CD4-positive, CD25-positive, alpha-beta regulatory T cell (primary cell): ENCODE data around the gene UNC13A. TPM values are rescaled to one million over a fixed set of nuclear protein-coding genes. Genes with fewer than 3 reads are reported as not detected.

Source experiments
- ATAC-seq, 2 donors: fragments of 150-1000 bp; cut with Tn5 transposase; one replicate each; pipeline ENCODE4 v1.10.0; 2021; ENCODE audit warnings: low read depth in 2 of 2, moderate number of reproducible peaks in 2 of 2, moderate library complexity in 1 of 2
- DNase-seq, 3 donors: peaks; one replicate each; pipeline versions ENCODE4 v3.0.0 to v3.0.0-alpha.2; 2012 to 2022; ENCODE audit warnings: mixed read lengths in 1 of 3
- H3K27ac ChIP-seq: one replicate; pipeline ENCODE4 v1.7.0; 2013; ENCODE audit warnings: mild to moderate bottlenecking, low read length; ENCODE audit not compliant: insufficient read depth, poor library complexity, severe bottlenecking
- H3K27me3 ChIP-seq: one replicate; pipeline ENCODE4 v1.7.0; 2013; ENCODE audit warnings: low read length; ENCODE audit not compliant: control insufficient read depth, insufficient read depth
- H3K36me3 ChIP-seq: one replicate; pipeline ENCODE4 v1.7.0; 2013; ENCODE audit warnings: mild to moderate bottlenecking, low read length, moderate library complexity; ENCODE audit not compliant: control insufficient read depth, insufficient read depth
- H3K4me1 ChIP-seq: 2 replicates; pipeline ENCODE4 v1.7.0; 2013; ENCODE audit warnings: mild to moderate bottlenecking, low read length; ENCODE audit not compliant: insufficient read depth, control insufficient read depth, poor library complexity, severe bottlenecking
- H3K4me3 ChIP-seq: one replicate; pipeline ENCODE4 v1.7.0; 2013; ENCODE audit warnings: low read depth, mild to moderate bottlenecking, low read length, moderate library complexity
- H3K9me3 ChIP-seq, 2 experiments: 1 replicate in 1 of 2; 2 replicates in 1 of 2; pipeline ENCODE4 v1.7.0; 2013; ENCODE audit warnings: low read length in 2 of 2, mild to moderate bottlenecking in 1 of 2, moderate library complexity in 1 of 2; ENCODE audit not compliant: control insufficient read depth in 2 of 2
- H3K27ac Mint-ChIP-seq, 3 donors: one replicate each; pipeline ENCODE4 v1.8.0; 2020 to 2022; ENCODE audit warnings: mild to moderate bottlenecking in 3 of 3, mixed read lengths in 3 of 3, moderate library complexity in 2 of 3
- H3K27me3 Mint-ChIP-seq: one replicate; pipeline ENCODE4 v1.8.0; 2022; ENCODE audit warnings: mild to moderate bottlenecking, mixed read lengths
- H3K36me3 Mint-ChIP-seq: one replicate; pipeline ENCODE4 v1.8.0; 2020; ENCODE audit warnings: mixed read lengths
- H3K4me1 Mint-ChIP-seq, 4 donors: one replicate each; pipeline ENCODE4 v1.8.0; 2020 to 2022; ENCODE audit warnings: mixed read lengths in 4 of 4, mild to moderate bottlenecking in 1 of 4
- H3K4me3 Mint-ChIP-seq, 4 donors: one replicate each; pipeline ENCODE4 v1.8.0; 2020 to 2022; ENCODE audit warnings: mild to moderate bottlenecking in 4 of 4, mixed read lengths in 4 of 4, moderate library complexity in 3 of 4
- H3K9me3 Mint-ChIP-seq, 7 donors: one replicate each; pipeline ENCODE4 v1.8.0; 2020 to 2022; ENCODE audit warnings: mixed read lengths in 7 of 7, mild to moderate bottlenecking in 3 of 7, moderate library complexity in 2 of 7
- polyA plus RNA-seq, 4 donors: library from polyadenylated mRNA; unstranded; fragments of 300-500 nt; fragmentation: Illumina TruSeq; gene quantifications; one replicate each; pipeline ENCODE4 v1.2.3, GENCODE V29; 2021
- total RNA-seq: library from RNA; stranded (reverse); gene quantifications from one replicate; pipeline ENCODE4 v1.2.3, GENCODE V29; 2022

Gene UNC13A
- total and polyA plus RNA-seq, 5 donors from 2014 or later: not detected

DNA sequence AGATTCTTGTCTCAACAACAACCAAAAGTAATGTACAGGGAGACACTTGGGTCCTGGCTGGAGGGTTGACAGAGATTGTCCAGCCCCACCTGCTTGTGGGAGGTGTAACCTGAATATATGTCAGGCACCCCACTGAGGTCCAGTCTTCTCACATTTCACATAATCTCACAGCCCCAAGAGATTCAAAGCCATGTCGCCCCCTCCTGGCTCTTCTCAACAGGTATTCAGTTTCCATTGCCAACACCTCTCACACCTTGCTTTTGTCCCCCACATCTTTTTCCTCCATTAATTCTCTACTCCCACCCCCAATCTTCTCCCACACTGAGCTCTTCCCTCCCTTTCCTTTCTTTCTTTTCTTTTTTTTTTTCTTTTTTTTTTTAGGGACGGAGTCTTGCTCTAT is 11.2 kb downstream of the UNC13A start:
- Mint-ChIP-seq H3K36me3 (no peaks in the 10 kb centered on the region), H3K9me3 (peaks cover 0 to under 1% (median 0%) of the 10 kb centered on the region in 7 donors), H3K4me1 (peaks cover 0 to 9% (median 1%) of the 10 kb centered on the region in 4 donors), H3K27ac (no peak overlapping the region), H3K4me3 (no peak overlapping the region), H3K27me3 (peaks cover 47% of the 10 kb centered on the region)
- H3K4me3 ChIP-seq: no peak overlapping the region
- peaks cover 11% of the 10 kb centered on the region for H3K4me1 ChIP-seq
- no peak overlapping the region for H3K27ac ChIP-seq
- ATAC-seq (no peak), DNase-seq (peak in 1 of 3 donors; percentile 23)
- no peaks in the 10 kb centered on the region for H3K36me3 ChIP-seq
- H3K9me3 ChIP-seq: no peaks in the 10 kb centered on the region
- H3K27me3 ChIP-seq: peaks cover 10% of the 10 kb centered on the region

DNA sequence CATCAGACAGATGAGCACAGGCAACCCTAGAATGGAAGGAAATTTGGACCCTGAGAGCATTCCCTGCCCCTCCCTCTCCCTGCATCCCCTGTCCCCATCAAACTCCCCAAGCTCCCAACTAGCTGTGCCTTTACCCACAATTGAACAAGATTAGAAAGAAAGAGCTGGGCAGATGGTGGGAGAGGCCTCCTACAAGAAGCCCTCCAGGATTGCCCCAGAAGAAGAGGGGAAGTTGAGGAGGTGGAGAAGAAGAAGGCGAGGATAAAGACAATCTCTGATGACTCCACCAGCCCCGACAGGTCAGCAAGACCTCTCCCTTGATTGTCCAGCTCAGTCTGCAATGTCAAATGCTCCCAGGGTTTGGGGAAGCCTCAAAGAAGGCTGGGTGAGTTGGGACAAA is 11.9 kb downstream of the UNC13A start:
- no peaks in the 10 kb centered on the region for H3K36me3 ChIP-seq
- ATAC-seq: no peak

DNA sequence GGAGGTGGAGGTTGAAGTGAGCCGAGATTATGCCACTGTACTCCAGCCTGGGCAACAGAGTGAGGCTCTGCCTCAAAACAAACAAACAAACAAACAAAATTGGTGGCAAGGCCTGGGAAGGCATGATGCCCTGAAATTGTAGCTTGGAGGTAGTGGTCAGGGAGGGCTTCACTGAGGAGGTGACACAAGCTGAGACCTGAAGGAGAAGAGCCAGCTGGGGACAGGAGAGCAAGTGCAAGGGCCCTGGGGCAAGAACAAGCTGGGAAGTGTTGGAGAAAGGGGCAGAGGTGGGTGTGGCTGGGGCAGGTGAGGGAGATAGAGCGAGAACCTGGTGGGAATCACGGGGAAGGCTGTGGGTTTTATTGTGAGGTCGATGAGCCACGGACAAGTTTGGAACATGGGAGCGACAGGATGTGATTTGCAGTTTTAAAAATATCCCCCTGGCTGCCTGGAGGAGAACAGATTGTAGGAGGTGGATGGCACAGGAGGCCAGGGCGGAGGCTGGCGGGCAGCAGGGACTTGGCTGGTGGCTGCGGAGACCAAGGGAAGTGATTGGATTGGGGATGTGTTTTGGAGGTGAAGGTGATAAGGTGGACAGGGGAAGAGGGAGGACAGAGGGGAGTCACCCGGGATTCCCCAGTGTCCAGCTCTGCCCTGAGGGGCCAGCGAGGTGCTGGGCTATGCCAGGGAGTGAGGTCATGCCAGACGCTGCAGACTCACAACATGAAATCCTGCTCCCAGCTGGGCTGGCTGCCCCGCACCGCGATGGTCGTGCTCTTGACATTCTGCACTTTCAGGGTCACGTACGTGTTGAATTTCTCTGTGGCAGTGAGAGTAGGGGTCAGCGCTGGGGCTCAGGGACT is 14.0 kb downstream of the UNC13A start:
- Histone ChIP-seq H3K4me3 (no peak overlapping the region), H3K36me3 (no peaks in the 10 kb centered on the region), H3K27me3 (no peaks in the 10 kb centered on the region), H3K27ac (no peak overlapping the region), H3K4me1 (no peaks in the 10 kb centered on the region), H3K9me3 (no peaks in the 10 kb centered on the region)
- DNase-seq: no peak
- H3K4me1 Mint-ChIP-seq: peaks cover 0 to 2% (median 1%) of the 10 kb centered on the region in 4 donors
- no peak for ATAC-seq
- no peak overlapping the region for H3K27ac Mint-ChIP-seq
- peaks cover 0 to 1% (median 0%) of the 10 kb centered on the region in 7 donors for H3K9me3 Mint-ChIP-seq
- no peak overlapping the region for H3K4me3 Mint-ChIP-seq
- H3K27me3 Mint-ChIP-seq: peaks cover 31% of the 10 kb centered on the region
- no peaks in the 10 kb centered on the region for H3K36me3 Mint-ChIP-seq

More for the DNA sequence above, 11.9 kb downstream of the UNC13A start:
- Mint-ChIP-seq H3K27me3 (peaks cover 43% of the 10 kb centered on the region), H3K4me3 (no peak overlapping the region), H3K36me3 (no peaks in the 10 kb centered on the region), H3K9me3 (peaks cover 0 to 1% (median 0%) of the 10 kb centered on the region in 7 donors), H3K27ac (no peak overlapping the region), H3K4me1 (peaks cover 0 to 9% (median 1%) of the 10 kb centered on the region in 4 donors)
- Histone ChIP-seq H3K9me3 (no peaks in the 10 kb centered on the region), H3K4me1 (peaks cover 11% of the 10 kb centered on the region), H3K4me3 (no peak overlapping the region), H3K27me3 (peaks cover 7% of the 10 kb centered on the region), H3K27ac (no peak overlapping the region)
- DNase-seq: no peak

DNA sequence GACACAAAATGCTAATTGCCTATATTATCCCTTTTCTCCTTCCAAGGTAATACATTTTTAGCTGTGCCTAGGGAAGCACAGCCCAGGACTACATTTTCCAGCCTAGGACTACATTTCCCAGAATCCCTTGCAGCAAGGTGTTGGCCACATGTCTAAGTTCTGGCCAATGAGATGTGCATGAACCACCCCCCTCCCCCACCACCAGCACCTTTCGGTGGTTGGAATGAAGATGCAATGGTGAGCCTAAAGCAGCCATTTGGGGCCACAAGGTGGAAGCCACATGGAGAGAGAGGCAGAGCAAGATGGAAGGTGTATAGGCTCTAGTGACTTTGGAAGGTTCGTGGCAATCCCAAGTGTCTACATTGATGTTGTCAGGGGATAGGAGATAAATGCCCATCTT is 16.2 kb downstream of the UNC13A start:
- H3K36me3 Mint-ChIP-seq: no peaks in the 10 kb centered on the region
- no peak overlapping the region for H3K4me3 Mint-ChIP-seq
- Histone ChIP-seq H3K4me1 (no peaks in the 10 kb centered on the region), H3K27me3 (no peaks in the 10 kb centered on the region), H3K27ac (no peak overlapping the region), H3K9me3 (no peaks in the 10 kb centered on the region), H3K36me3 (no peaks in the 10 kb centered on the region), H3K4me3 (no peak overlapping the region)
- H3K27ac Mint-ChIP-seq: no peak overlapping the region
- ATAC-seq: no peak
- H3K27me3 Mint-ChIP-seq: peaks cover 25% of the 10 kb centered on the region
- peak in 1 of 3 donors; percentile 40 for DNase-seq
- H3K4me1 Mint-ChIP-seq: no peaks in the 10 kb centered on the region
- H3K9me3 Mint-ChIP-seq: peaks cover 0 to 1% (median 0%) of the 10 kb centered on the region in 7 donors

DNA sequence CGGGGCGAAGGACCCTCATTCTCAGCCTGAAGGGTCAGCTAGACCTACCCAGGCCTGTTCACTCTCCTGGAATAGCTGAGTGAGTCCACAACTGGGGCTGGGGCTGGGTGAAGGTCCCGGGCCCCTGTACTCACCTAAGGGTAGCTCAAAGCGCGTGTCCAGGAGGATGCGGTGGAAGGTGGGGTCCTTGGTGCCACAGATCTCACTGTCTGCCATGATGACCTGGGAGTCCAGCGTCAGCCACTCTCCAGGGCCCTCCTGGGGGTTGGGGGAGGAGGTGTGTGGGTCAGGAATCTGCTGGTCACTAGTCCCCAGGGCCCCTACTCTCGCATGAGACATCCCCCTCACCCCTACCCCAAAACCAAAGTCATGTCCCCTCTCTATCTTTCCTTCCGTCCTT is 18.7 kb downstream of the UNC13A start:
- no peak overlapping the region for H3K4me3 Mint-ChIP-seq
- no peaks in the 10 kb centered on the region for H3K4me1 Mint-ChIP-seq
- H3K9me3 Mint-ChIP-seq: peaks cover 0 to 14% (median 1%) of the 10 kb centered on the region in 7 donors
- H3K27me3 ChIP-seq: no peaks in the 10 kb centered on the region
- H3K36me3 ChIP-seq: no peaks in the 10 kb centered on the region
- no peak overlapping the region for H3K4me3 ChIP-seq
- H3K27ac ChIP-seq: no peak overlapping the region
- H3K9me3 ChIP-seq: peaks cover 4 to 13% of the 10 kb centered on the region in 2 experiments
- ATAC-seq: no peak
- no peak for DNase-seq
- H3K4me1 ChIP-seq: no peaks in the 10 kb centered on the region
- no peaks in the 10 kb centered on the region for H3K36me3 Mint-ChIP-seq
- H3K27ac Mint-ChIP-seq: no peak overlapping the region
- H3K27me3 Mint-ChIP-seq: peaks cover 25% of the 10 kb centered on the region

DNA sequence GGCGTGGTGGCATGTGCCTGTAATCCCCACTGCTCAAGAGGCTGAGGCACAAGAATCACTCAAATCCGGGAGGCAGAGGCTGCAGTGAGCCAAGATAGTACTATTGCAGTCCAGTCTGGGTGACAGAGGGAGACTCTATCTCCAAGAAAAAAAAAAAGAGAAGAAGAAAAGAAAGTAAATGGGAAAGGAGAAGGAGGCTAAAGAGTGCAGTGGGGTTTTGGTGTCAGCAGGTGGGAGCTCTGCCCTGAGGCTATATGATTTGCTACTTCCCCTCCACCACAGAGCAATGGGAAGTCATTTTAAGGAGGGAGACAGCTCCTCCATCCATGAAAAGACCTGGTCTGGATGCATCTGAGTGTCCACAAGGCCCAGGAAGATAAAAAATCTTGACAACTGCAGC is 23.1 kb downstream of the UNC13A start:
- H3K27ac Mint-ChIP-seq: peak overlapping the region in 1 of 3 donors; percentile 10
- peaks cover 0 to 20% (median 0%) of the 10 kb centered on the region in 7 donors for H3K9me3 Mint-ChIP-seq
- no peaks in the 10 kb centered on the region for H3K27me3 ChIP-seq
- no peak overlapping the region for H3K4me3 ChIP-seq
- H3K27ac ChIP-seq: no peak overlapping the region
- DNase-seq (no peak), ATAC-seq (no peak)
- no peaks in the 10 kb centered on the region for H3K4me1 ChIP-seq
- no peaks in the 10 kb centered on the region for H3K36me3 ChIP-seq
- H3K4me1 Mint-ChIP-seq: no peaks in the 10 kb centered on the region
- peaks cover 6 to 18% of the 10 kb centered on the region in 2 experiments for H3K9me3 ChIP-seq
- H3K36me3 Mint-ChIP-seq: no peaks in the 10 kb centered on the region
- H3K27me3 Mint-ChIP-seq: peaks cover 16% of the 10 kb centered on the region
- H3K4me3 Mint-ChIP-seq: no peak overlapping the region

DNA sequence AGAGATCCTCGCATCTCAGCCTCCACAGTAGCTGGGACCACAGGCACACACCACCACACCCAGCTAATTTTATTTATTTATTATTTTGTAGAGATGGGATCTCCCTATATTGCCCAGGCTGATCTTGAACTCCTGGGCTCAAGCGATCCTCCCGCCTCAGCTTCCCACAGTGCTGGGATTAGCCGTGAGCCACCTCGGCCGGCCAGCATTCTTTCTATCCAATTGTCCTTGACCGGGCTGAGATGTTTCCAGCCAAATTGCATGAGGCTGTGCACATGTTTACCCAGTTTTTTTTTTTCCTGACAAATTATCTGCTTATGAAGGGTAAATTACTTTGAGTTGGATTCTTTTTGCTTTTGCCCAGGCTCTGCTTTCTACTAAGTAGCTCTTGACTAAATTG is 28.2 kb downstream of the UNC13A start:
- Histone ChIP-seq H3K4me3 (no peak overlapping the region), H3K9me3 (peaks cover 2 to 11% of the 10 kb centered on the region in 2 experiments), H3K27ac (no peak overlapping the region), H3K4me1 (no peaks in the 10 kb centered on the region), H3K27me3 (no peaks in the 10 kb centered on the region), H3K36me3 (no peaks in the 10 kb centered on the region)
- no peak overlapping the region for H3K4me3 Mint-ChIP-seq
- H3K4me1 Mint-ChIP-seq: no peaks in the 10 kb centered on the region
- no peaks in the 10 kb centered on the region for H3K36me3 Mint-ChIP-seq
- ATAC-seq (no peak), DNase-seq (no peak)
- H3K27ac Mint-ChIP-seq: no peak overlapping the region
- H3K27me3 Mint-ChIP-seq: peaks cover 8% of the 10 kb centered on the region
- peaks cover 0 to 13% (median 0%) of the 10 kb centered on the region in 7 donors for H3K9me3 Mint-ChIP-seq

DNA sequence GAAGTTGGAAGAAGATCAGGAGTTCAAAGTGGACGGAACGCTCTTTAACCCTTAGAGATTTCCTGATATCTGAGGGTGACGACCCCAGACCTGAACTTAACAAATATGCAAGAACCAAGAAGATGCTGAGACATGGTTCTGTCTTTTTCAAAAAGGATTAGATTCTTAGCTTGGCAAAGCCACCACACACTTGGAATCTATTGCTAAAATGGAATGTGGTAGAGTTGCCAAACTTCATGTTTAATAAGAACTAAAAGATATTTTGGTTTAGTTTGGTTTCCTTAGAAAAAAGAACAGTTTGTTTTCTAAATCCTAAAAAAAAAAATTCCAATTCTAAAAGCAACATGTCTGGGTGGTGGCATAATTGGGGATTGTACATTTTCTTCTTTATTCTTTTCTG is 29.5 kb downstream of the UNC13A start:
- H3K36me3 Mint-ChIP-seq: no peaks in the 10 kb centered on the region

More for the DNA sequence above, 29.5 kb downstream of the UNC13A start:
- no peaks in the 10 kb centered on the region for H3K36me3 ChIP-seq
- H3K27me3 ChIP-seq: no peaks in the 10 kb centered on the region
- no peaks in the 10 kb centered on the region for H3K4me1 Mint-ChIP-seq
- no peak overlapping the region for H3K4me3 Mint-ChIP-seq
- no peaks in the 10 kb centered on the region for H3K9me3 ChIP-seq
- H3K27me3 Mint-ChIP-seq: peaks cover 8% of the 10 kb centered on the region
- no peak overlapping the region for H3K4me3 ChIP-seq
- H3K4me1 ChIP-seq: no peaks in the 10 kb centered on the region
- no peak for DNase-seq
- H3K9me3 Mint-ChIP-seq: peaks cover 0 to 2% (median 0%) of the 10 kb centered on the region in 7 donors
- no peak overlapping the region for H3K27ac ChIP-seq
- no peak for ATAC-seq
- no peak overlapping the region for H3K27ac Mint-ChIP-seq
